Neural cell (in vitro differentiated cells): Measurements from ENCODE around the gene TAL1. TPM values are rescaled to one million over a fixed set of nuclear protein-coding genes. Genes with fewer than 3 reads are reported as not detected.

ENCODE experiments used
- H2AFZ ChIP-seq: fragments of 200-600, 300-800 bp; sonication (generic), shearing (Covaris generic); 2 replicates; pipeline ENCODE4 v1.6.0; 2014; ENCODE audit warnings: low read depth, mild to moderate bottlenecking, antibody characterized with exemption, low read length, moderate library complexity
- H3F3A ChIP-seq: fragments of 200-600 bp; shearing (Covaris generic); 2 replicates; pipeline ENCODE4 v1.6.1; 2016; ENCODE audit warnings: mild to moderate bottlenecking, moderate library complexity, mixed read lengths, antibody characterized with exemption, low read length; ENCODE audit not compliant: insufficient read depth, poor library complexity, severe bottlenecking
- H3K27ac ChIP-seq: fragments of 200-600, 300-800 bp; sonication (generic), shearing (Covaris generic); 2 replicates; pipeline ENCODE4 v1.5.1; 2014; ENCODE audit warnings: mild to moderate bottlenecking, low read length, moderate library complexity
- H3K27me3 ChIP-seq: fragments of 300-800, 200-600 bp; sonication (generic), shearing (Covaris generic); 2 replicates; pipeline ENCODE4 v1.6.0; 2014; ENCODE audit warnings: mild to moderate bottlenecking, low read depth, low read length, moderate library complexity; ENCODE audit not compliant: insufficient read depth
- H3K36me3 ChIP-seq: fragments of 300-800, 200-600 bp; sonication (generic), shearing (Covaris generic); 2 replicates; pipeline ENCODE4 v1.5.1; 2014; ENCODE audit warnings: mild to moderate bottlenecking, antibody characterized with exemption, low read length, moderate library complexity; ENCODE audit not compliant: insufficient read depth
- H3K4me2 ChIP-seq: fragments of 300-800, 200-600 bp; sonication (generic), shearing (Covaris generic); 2 replicates; pipeline ENCODE4 v1.6.0; 2014; ENCODE audit warnings: mild to moderate bottlenecking, low read length
- H3K4me3 ChIP-seq: fragments of 300-800, 200-600 bp; sonication (generic), shearing (Covaris generic); 2 replicates; pipeline ENCODE4 v1.5.1; 2014; ENCODE audit warnings: mild to moderate bottlenecking, low read length, moderate library complexity
- H3K79me2 ChIP-seq: fragments of 200-600 bp; shearing (Covaris generic); replicated peaks from 2 replicates; pipeline ENCODE4 v1.6.0; 2014; ENCODE audit warnings: mild to moderate bottlenecking, low read length, moderate library complexity; ENCODE audit not compliant: insufficient read depth
- H3K9ac ChIP-seq: fragments of 300-800, 200-600 bp; sonication (generic), shearing (Covaris generic); 2 replicates; pipeline ENCODE4 v1.6.1; 2016; ENCODE audit warnings: mild to moderate bottlenecking, low read length, mixed read lengths
- H3K9me2 ChIP-seq: fragments of 200-600 bp; shearing (Covaris generic); 2 replicates; pipeline ENCODE4 v1.6.1; 2016; ENCODE audit warnings: mild to moderate bottlenecking, low read length, mixed read lengths; ENCODE audit not compliant: insufficient read depth
- H3K9me3 ChIP-seq: fragments of 200-600, 300-800 bp; sonication (generic), shearing (Covaris generic); 2 replicates; pipeline ENCODE4 v1.6.1; 2016; ENCODE audit warnings: mild to moderate bottlenecking, mixed run types, low read length, moderate library complexity, mixed read lengths
- H4K20me1 ChIP-seq: fragments of 200-600 bp; shearing (Covaris generic); 2 replicates; pipeline ENCODE4 v1.6.1; 2016; ENCODE audit warnings: mild to moderate bottlenecking, mixed run types; ENCODE audit not compliant: insufficient read depth
- CTCF ChIP-seq: fragments of 450-650 bp; IDR thresholded peaks from 2 replicates; pipeline ENCODE4 v1.5.1; 2014; ENCODE audit warnings: antibody characterized with exemption, mild to moderate bottlenecking, moderate library complexity; ENCODE audit not compliant: poor library complexity, severe bottlenecking
- EP300 ChIP-seq: fragments of 450-650 bp; conservative IDR thresholded peaks from 2 replicates; pipeline ENCODE4 v1.6.1; 2014; ENCODE audit warnings: antibody characterized with exemption, mild to moderate bottlenecking, moderate library complexity; ENCODE audit not compliant: poor library complexity, severe bottlenecking
- EZH2 ChIP-seq: fragments of 200-600, 300-800 bp; shearing (Covaris generic), sonication (generic); IDR thresholded peaks from 2 replicates; pipeline ENCODE4 v1.6.1; 2014; ENCODE audit warnings: antibody characterized with exemption, low read length, borderline replicate concordance, mild to moderate bottlenecking; ENCODE audit not compliant: insufficient read depth, poor library complexity, severe bottlenecking
- MXI1 ChIP-seq: fragments of 450-650 bp; conservative IDR thresholded peaks from 2 replicates; pipeline ENCODE4 v1.6.1; 2014; ENCODE audit warnings: antibody characterized with exemption, mild to moderate bottlenecking; ENCODE audit not compliant: poor library complexity, severe bottlenecking
- POLR2AphosphoS5 ChIP-seq: IDR thresholded peaks from 2 replicates; pipeline ENCODE4 v1.6.1; 2012
- RAD21 ChIP-seq: fragments of 450-650 bp; conservative IDR thresholded peaks from 2 replicates; pipeline ENCODE4 v1.6.1; 2014; ENCODE audit warnings: antibody characterized with exemption, mild to moderate bottlenecking, moderate library complexity
- REST ChIP-seq: IDR thresholded peaks from 2 replicates; pipeline ENCODE4 v1.6.1; 2012; ENCODE audit warnings: borderline replicate concordance
- polyA plus RNA-seq: library from polyadenylated mRNA; depleted of rRNA; stranded (reverse); fragments of >200 nt; gene quantifications from 2 replicates; pipeline ENCODE4 v1.2.3, GENCODE V29; 2014

The TAL1 gene
- polyA plus RNA-seq, 1 donor from 2014 or later, result not detected

GRCh38 chr1:47184090-47184821 is 47.8 kb downstream of the TAL1 start:
- no peaks in the 10 kb centered on the region for H3K9me2 ChIP-seq
- no peak overlapping the region for H3K9ac ChIP-seq
- no peak for TF ChIP-seq REST
- peaks cover 12% of the 10 kb centered on the region for H3K27me3 ChIP-seq
- H3K9me3 ChIP-seq, result no peaks in the 10 kb centered on the region
- no peaks in the 10 kb centered on the region for H4K20me1 ChIP-seq
- no peak overlapping the region for H3K27ac ChIP-seq
- H3K36me3 ChIP-seq, result no peaks in the 10 kb centered on the region
- no peak overlapping the region for H3K4me3 ChIP-seq
- no peaks in the 10 kb centered on the region for H3K79me2 ChIP-seq
- no peaks in the 10 kb centered on the region for H3F3A ChIP-seq
- no peak overlapping the region for H2AFZ ChIP-seq
- H3K4me2 ChIP-seq, result no peak overlapping the region

- no peak overlapping the region for H3K9ac ChIP-seq
- H3K79me2 ChIP-seq, result no peaks in the 10 kb centered on the region
- H3K9me3 ChIP-seq, result no peaks in the 10 kb centered on the region
- H3K9me2 ChIP-seq, result no peaks in the 10 kb centered on the region
- H3K27ac ChIP-seq, result no peak overlapping the region
- H3K4me3 ChIP-seq, result no peak overlapping the region
- no peaks in the 10 kb centered on the region for H4K20me1 ChIP-seq
- peaks cover 12% of the 10 kb centered on the region for H3K27me3 ChIP-seq
- H3F3A ChIP-seq, result no peaks in the 10 kb centered on the region
- no peak overlapping the region for H2AFZ ChIP-seq
- no peak for TF ChIP-seq MXI1
- TF ChIP-seq POLR2AphosphoS5, result no peak
- TF ChIP-seq REST, result no peak
- TF ChIP-seq EZH2, result no peak
- no peak for TF ChIP-seq EP300
- no peak for TF ChIP-seq RAD21
- TF ChIP-seq CTCF, result no peak
- no peak overlapping the region for H3K4me2 ChIP-seq
- H3K36me3 ChIP-seq, result no peaks in the 10 kb centered on the region
Observed at GRCh38 chr1:47183308-47184089, 48.5 kb downstream of the TAL1 start.
